HG03095 (cell line): Measurements from ENCODE around the gene ACOT12.
"Not testable (repeated sequence)": the region's sequence is repeated elsewhere in the genome, so short reads cannot be mapped to it uniquely, and the experiment has no call there.

Source experiments
- ATAC-seq: cut with Tn5 transposase; IDR thresholded peaks from one replicate; pipeline ENCODE4 v1.9.1; 2021; ENCODE audit warnings: moderate library complexity; ENCODE audit not compliant: unreplicated experiment

The ACOT12 gene

GRCh38 chr5:81345411-81346003 is 48.4 kb downstream of the ACOT12 start:
- no peak for ATAC-seq

- ATAC-seq, result no peak
These were observed 49.2 kb downstream of the ACOT12 start for GRCh38 chr5:81344736-81345135.

GRCh38 chr5:81338213-81338612 is 55.7 kb downstream of the ACOT12 start:
- not testable (repeated sequence) for ATAC-seq

- no peak for ATAC-seq
These were observed 56.1 kb downstream of the ACOT12 start for GRCh38 chr5:81337803-81338202.

GRCh38 chr5:81336556-81336955 is 57.4 kb downstream of the ACOT12 start:
- ATAC-seq, result no peak

GRCh38 chr5:81335946-81336345 is 58.0 kb downstream of the ACOT12 start:
- no peak for ATAC-seq

GRCh38 chr5:81334304-81335061 is 59.5 kb downstream of the ACOT12 start:
- ATAC-seq, result no peak

GRCh38 chr5:81326554-81326953 is 67.4 kb downstream of the ACOT12 start:
- no peak for ATAC-seq

- no peak for ATAC-seq
These were observed 76.4 kb downstream of the ACOT12 start for GRCh38 chr5:81317536-81317935.

GRCh38 chr5:81316571-81316970 is 77.4 kb downstream of the ACOT12 start:
- ATAC-seq, result no peak

- ATAC-seq, result no peak
These were observed 78.1 kb downstream of the ACOT12 start for GRCh38 chr5:81315830-81316229.

- no peak for ATAC-seq
These were observed 78.6 kb downstream of the ACOT12 start for GRCh38 chr5:81315336-81315735.

GRCh38 chr5:81314581-81314980 is 79.4 kb downstream of the ACOT12 start:
- no peak for ATAC-seq

GRCh38 chr5:81313686-81314085 is 80.2 kb downstream of the ACOT12 start:
- ATAC-seq, result no peak

- ATAC-seq, result no peak
These were observed 80.7 kb downstream of the ACOT12 start for GRCh38 chr5:81313278-81313677.

GRCh38 chr5:81310402-81311063 is 83.4 kb downstream of the ACOT12 start:
- no peak for ATAC-seq

- ATAC-seq, result no peak
These were observed 85.1 kb downstream of the ACOT12 start for GRCh38 chr5:81308836-81309235.

GRCh38 chr5:81305785-81306184 is 88.1 kb downstream of the ACOT12 start:
- no peak for ATAC-seq

- no peak for ATAC-seq
These were observed 90.4 kb downstream of the ACOT12 start for GRCh38 chr5:81303563-81303962.

- ATAC-seq, result no peak
These were observed 91.3 kb downstream of the ACOT12 start for GRCh38 chr5:81302596-81302995.

GRCh38 chr5:81301271-81302015 is 92.5 kb downstream of the ACOT12 start, which contains the start of gene ZCCHC9:
Gene ZCCHC9 (plus strand): TSS chr5:81301587. CDS start chr5:81304758, 3,171 bp downstream.
- ATAC-seq, result peak; percentile 97
